OCI-LY7 (cell line): ENCODE results near the gene CNTN1.

ENCODE experiments used
- CTCF ChIP-seq: fragments of 200-600 bp; sonication (generic); conservative IDR thresholded peaks from 2 replicates; pipeline ENCODE4 v1.5.1; 2014; ENCODE audit warnings: mild to moderate bottlenecking, antibody characterized with exemption, low read length, moderate library complexity, mixed read lengths
- EZH2phosphoT487 ChIP-seq: fragments of 200-600 bp; sonication (generic); IDR thresholded peaks from 2 replicates; pipeline ENCODE4 v1.6.1; 2018; ENCODE audit warnings: low read depth, borderline replicate concordance, mild to moderate bottlenecking, mixed run types, antibody characterized with exemption, low read length, moderate library complexity, mixed read lengths

GRCh38 chr12:40945772-40946171 is 253.5 kb downstream of the CNTN1 start:
- TF ChIP-seq CTCF (no peak), EZH2phosphoT487 (no peak)
